IMR-90 (cell line): Measurements from ENCODE around the gene PCYOX1L. TPM values are rescaled to one million over a fixed set of nuclear protein-coding genes. Genes with fewer than 3 reads are reported as not detected.
A peak's percentile ranks its signal among the peaks of the same experiment; 100 is the strongest.

Experiments used
- ATAC-seq: fragments of 200-7000 bp; cut with Tn5 transposase; 2 replicates; pipeline ENCODE4 v1.9.1; 2020; ENCODE audit warnings: low read depth, mild to moderate bottlenecking, moderate library complexity
- BruUV-seq: library from RNA; stranded (reverse); fragments of 400-500 nt; replicated peaks from 2 replicates; lab custom pipeline; 2021; lab: Mats Ljungman, UMichigan
- CTCF ChIA-PET: fragments of 300-600 bp; formaldehyde crosslinking; extraction: SDS; loops from one replicate; lab custom pipeline; 2021; ENCODE audit warnings: antibody characterized with exemption; lab: Yijun Ruan, JAX
- POLR2A ChIA-PET: fragments of 300-600 bp; sonication (Branson Sonifier 250); formaldehyde crosslinking; loops from one replicate; lab custom pipeline; 2022; ENCODE audit warnings: antibody characterized with exemption; ENCODE audit not compliant: unreplicated experiment; lab: Charles Lee
- DNase-seq: peaks from one replicate; pipeline ENCODE4 v3.0.0; 2013
- H2AFZ ChIP-seq: replicated peaks from 2 replicates; pipeline ENCODE3; 2013; ENCODE audit warnings: low read length, mild to moderate bottlenecking; ENCODE audit not compliant: poor library complexity
- H2AK5ac ChIP-seq: 2 replicates; pipeline ENCODE4 v1.6.1; 2013; ENCODE audit warnings: low read depth, low read length, inconsistent platforms
- H2AK9ac ChIP-seq: replicated peaks from 2 replicates; pipeline ENCODE3; 2013; ENCODE audit warnings: mild to moderate bottlenecking, low read depth, low read length, moderate library complexity; ENCODE audit not compliant: poor library complexity
- H2BK120ac ChIP-seq: 2 replicates; pipeline ENCODE4 v1.6.1; 2013; ENCODE audit warnings: low read depth, low read length, inconsistent platforms
- H2BK15ac ChIP-seq: 3 replicates; pipeline ENCODE4 v1.6.1; 2013; ENCODE audit warnings: low read depth, low read length, inconsistent platforms
- H2BK20ac ChIP-seq: 2 replicates; pipeline ENCODE4 v1.6.1; 2013; ENCODE audit warnings: low read depth, mild to moderate bottlenecking, inconsistent platforms, low read length, moderate library complexity
- H2BK5ac ChIP-seq: 2 replicates; pipeline ENCODE4 v1.6.1; 2013; ENCODE audit warnings: mild to moderate bottlenecking, low read depth, low read length, inconsistent platforms; ENCODE audit not compliant: poor library complexity, severe bottlenecking
- H3K14ac ChIP-seq: replicated peaks from 2 replicates; pipeline ENCODE4 v1.6.1; 2013; ENCODE audit warnings: low read depth, low read length, inconsistent platforms
- H3K18ac ChIP-seq: 2 replicates; pipeline ENCODE4 v1.6.1; 2013; ENCODE audit warnings: low read depth, low read length, control low read depth
- H3K23ac ChIP-seq: 2 replicates; pipeline ENCODE4 v1.6.1; 2013; ENCODE audit warnings: low read depth, low read length, inconsistent platforms
- H3K27ac ChIP-seq: 2 replicates; pipeline ENCODE4 v1.5.1; 2013; ENCODE audit warnings: mild to moderate bottlenecking, control low read depth, low read length; ENCODE audit not compliant: insufficient read depth
- H3K27me3 ChIP-seq: 2 replicates; pipeline ENCODE4 v1.6.1; 2013; ENCODE audit warnings: low read length; ENCODE audit not compliant: control insufficient read depth, insufficient read depth
- H3K36me3 ChIP-seq: 2 replicates; pipeline ENCODE4 v1.6.1; 2013; ENCODE audit warnings: low read length, mixed read lengths; ENCODE audit not compliant: control insufficient read depth, insufficient read depth
- H3K4ac ChIP-seq: 2 replicates; pipeline ENCODE4 v1.6.1; 2013; ENCODE audit warnings: low read depth, low read length, inconsistent platforms
- H3K4me1 ChIP-seq: 2 replicates; pipeline ENCODE4 v1.6.1; 2013; ENCODE audit warnings: low read length, mixed read lengths; ENCODE audit not compliant: control insufficient read depth, insufficient read depth
- H3K4me2 ChIP-seq: 2 replicates; pipeline ENCODE4 v1.6.1; 2013; ENCODE audit warnings: low read depth, mild to moderate bottlenecking, control low read depth, low read length, moderate library complexity
- H3K4me3 ChIP-seq: 2 replicates; pipeline ENCODE4 v1.5.1; 2013; ENCODE audit warnings: low read depth, mild to moderate bottlenecking, control low read depth, low read length, moderate library complexity; ENCODE audit not compliant: insufficient read depth
- H3K56ac ChIP-seq: 2 replicates; pipeline ENCODE4 v1.6.1; 2013; ENCODE audit warnings: low read length, inconsistent platforms; ENCODE audit not compliant: insufficient read depth; ENCODE audit errors: extremely low read depth
- H3K79me1 ChIP-seq, 2 experiments: 2 replicates each; pipeline ENCODE4 v1.6.1; 2013; ENCODE audit warnings: low read length in 2 of 2, inconsistent platforms in 1 of 2, low read depth in 1 of 2
- H3K9ac ChIP-seq: 2 replicates; pipeline ENCODE4 v1.6.1; 2013; ENCODE audit warnings: low read depth, low read length, control low read depth
- H3K9me1 ChIP-seq: 2 replicates; pipeline ENCODE4 v1.6.1; 2013; ENCODE audit warnings: low read length, inconsistent platforms; ENCODE audit not compliant: insufficient read depth
- H3K9me3 ChIP-seq: 2 replicates; pipeline ENCODE4 v1.6.1; 2013; ENCODE audit warnings: low read length; ENCODE audit not compliant: control insufficient read depth, insufficient read depth
- H4K20me1 ChIP-seq: 2 replicates; pipeline ENCODE4 v1.6.1; 2013; ENCODE audit warnings: low read length, inconsistent platforms; ENCODE audit not compliant: insufficient read depth
- H4K5ac ChIP-seq: 2 replicates; pipeline ENCODE4 v1.6.1; 2013; ENCODE audit warnings: mild to moderate bottlenecking, low read depth, low read length, control low read depth
- H4K8ac ChIP-seq, 2 experiments: 2 replicates each; pipeline ENCODE4 v1.6.1; 2013; ENCODE audit warnings: low read depth in 2 of 2, low read length in 2 of 2, control low read depth in 1 of 2, inconsistent platforms in 1 of 2
- H4K91ac ChIP-seq: 2 replicates; pipeline ENCODE4 v1.6.1; 2013; ENCODE audit warnings: low read depth, low read length, inconsistent platforms; ENCODE audit not compliant: insufficient read depth
- CEBPB ChIP-seq: IDR thresholded peaks from 2 replicates; pipeline ENCODE4 v1.6.1; 2012; ENCODE audit warnings: low read depth, low read length, improper control_type of control experiment
- CHD1 ChIP-seq: IDR thresholded peaks from 2 replicates; pipeline ENCODE4 v1.6.1; 2012; ENCODE audit warnings: low read depth, low read length, improper control_type of control experiment
- CTCF ChIP-seq: conservative IDR thresholded peaks from 2 replicates; pipeline ENCODE4 v1.5.1; 2012; ENCODE audit warnings: mild to moderate bottlenecking, low read depth, low read length, improper control_type of control experiment
- ELK1 ChIP-seq: fragments of 150-350 bp; IDR thresholded peaks from 2 replicates; pipeline ENCODE4 v1.6.1; 2016; ENCODE audit warnings: low read depth, mild to moderate bottlenecking, low read length, moderate library complexity, borderline replicate concordance
- FOS ChIP-seq: fragments of 150-350 bp; IDR thresholded peaks from 2 replicates; pipeline ENCODE4 v1.6.1; 2016; ENCODE audit warnings: low read depth, low read length
- MAFK ChIP-seq: IDR thresholded peaks from 2 replicates; pipeline ENCODE4 v1.6.1; 2012; ENCODE audit warnings: low read depth, low read length, improper control_type of control experiment
- MAZ ChIP-seq: IDR thresholded peaks from 2 replicates; pipeline ENCODE4 v1.6.1; 2012; ENCODE audit warnings: low read depth, mild to moderate bottlenecking, low read length, improper control_type of control experiment, moderate library complexity, borderline replicate concordance
- NFE2L2 ChIP-seq: fragments of 150-350 bp; IDR thresholded peaks from 2 replicates; pipeline ENCODE4 v1.6.1; 2016; ENCODE audit warnings: low read depth, mild to moderate bottlenecking, low read length
- RCOR1 ChIP-seq: IDR thresholded peaks from 2 replicates; pipeline ENCODE4 v1.6.1; 2012; ENCODE audit warnings: mild to moderate bottlenecking, low read length, improper control_type of control experiment; ENCODE audit not compliant: insufficient replicate concordance
- RFX5 ChIP-seq: IDR thresholded peaks from 2 replicates; pipeline ENCODE4 v1.8.0; 2012; ENCODE audit warnings: low read depth, mild to moderate bottlenecking, low read length, moderate library complexity
- SMC3 ChIP-seq: fragments of 150-350 bp; IDR thresholded peaks from 2 replicates; pipeline ENCODE4 v1.6.1; 2016; ENCODE audit warnings: low read depth, mild to moderate bottlenecking, antibody characterized with exemption, low read length, moderate library complexity
- USF2 ChIP-seq: fragments of 150-350 bp; IDR thresholded peaks from 2 replicates; pipeline ENCODE4 v1.6.1; 2017; ENCODE audit warnings: mild to moderate bottlenecking, antibody characterized with exemption, low read length, low read depth
- WGBS, 2 experiments: methylation state at CpG; one replicate each; pipeline versions ENCODE4 v1.1.5 to v1.1.7; 2013; ENCODE audit warnings: missing lambda C conversion rate in 2 of 2; ENCODE audit not compliant: insufficient read length in 1 of 2; ENCODE audit errors: extremely low coverage in 2 of 2; 5-methylcytosine and 5-hydroxymethylcytosine counted together
- dilution Hi-C: fragments of 300-500 bp; cut with HindIII; formaldehyde crosslinking; loops from one replicate; pipeline ENCODE4 v1.14.3; 2018; ENCODE audit warnings: low sequenced_read_pairs; ENCODE audit not compliant: unreplicated experiment
- in situ Hi-C: fragments of 300-500 bp; cut with MboI; formaldehyde crosslinking; loops from 3 replicates; pipeline ENCODE4 v1.14.3; 2019; ENCODE audit warnings: low sequenced_read_pairs, inconsistent platforms, mixed read lengths
- intact Hi-C: fragments of 100-400 bp; cut with micrococcal nuclease; formaldehyde crosslinking; loops from 2 replicates; pipeline ENCODE4 v1.10.0; 2022
- polyA plus RNA-seq, 3 experiments: library from polyadenylated mRNA; depleted of rRNA; stranded (reverse); fragments of >200 nt; gene quantifications; 2 replicates each; pipeline ENCODE4 v1.2.3, GENCODE V29; 2012; ENCODE audit warnings: low replicate concordance in 1 of 3
- total RNA-seq: library from RNA; depleted of rRNA; stranded (reverse); fragments of >200 nt; gene quantifications from 2 replicates; pipeline ENCODE4 v1.2.3, GENCODE V29; 2012

PCYOX1L gene
- total and polyA plus RNA-seq, 2 of the 4 experiments (the other 2 are of a cell fraction): 7.0 to 14.3 TPM

- no peak for ATAC-seq
- Histone ChIP-seq H2AFZ (no peak overlapping the region), H3K23ac (0 out of 2 replicates have a peak overlapping the region, but pooled peaks have one; percentile 4), H3K9me3 (no peaks in the 10 kb centered on the region), H3K4me2 (no peak overlapping the region), H3K14ac (no peak overlapping the region), H3K27me3 (no peaks in the 10 kb centered on the region), H2AK5ac (no peak overlapping the region), H3K4ac (no peak overlapping the region), H3K9me1 (peaks cover 3% of the 10 kb centered on the region; the same call in 1 of the 2 replicates), H2BK20ac (no peak overlapping the region), H2BK15ac (no peak overlapping the region), H4K5ac (no peak overlapping the region), H3K18ac (no peak overlapping the region), H3K27ac (no peak overlapping the region), H3K79me1 (peaks cover 21 to 29% of the 10 kb centered on the region in 2 experiments), H3K9ac (no peak overlapping the region), H4K20me1 (0 out of 2 replicates have a peak, but pooled peaks cover 4% of the 10 kb centered on the region), H2BK5ac (no peak overlapping the region), H3K56ac (no peak overlapping the region), H3K4me1 (peaks cover 2% of the 10 kb centered on the region; the same call in 1 of the 2 replicates), H3K36me3 (peaks cover 6% of the 10 kb centered on the region; the same call in 1 of the 2 replicates), H2AK9ac (no peak overlapping the region), H4K8ac (peak overlapping the region; percentile 37 to 92; a peak in 2 of 4 replicates), H2BK120ac (no peak overlapping the region), H4K91ac (no peak overlapping the region), H3K4me3 (no peak overlapping the region)
- dilution Hi-C loops (no loop called here), in situ Hi-C loops (no loop called here), intact Hi-C loops (no loop called here)
- ChIA-PET POLR2A (interaction anchor here (0.6 kb wide), 1 partner anchor 21 kb away, joined by 4 read pairs; no protein-coding TSS in a partner anchor), CTCF (no interaction called here)
- BruUV-seq: no TSS peak
- TF ChIP-seq SMC3 (no peak), FOS (no peak), MAZ (no peak), ELK1 (no peak), MAFK (no peak), RFX5 (no peak), USF2 (no peak), RCOR1 (no peak), CEBPB (no peak), CTCF (no peak), CHD1 (no peak), NFE2L2 (no peak)
- WGBS, 2 experiments: no CpG with 5 or more reads among the region's 2 CpGs
- DNase-seq: no peak
Measured at GRCh38 chr5:149344151-149344550, 13.7 kb upstream of the PCYOX1L start.
